ENCODE data around the gene UBE2R2.
"Not testable (repeated sequence)": the region's sequence is repeated elsewhere in the genome, so short reads cannot be mapped to it uniquely, and the experiment has no call there.

UBE2R2 gene

DNA sequence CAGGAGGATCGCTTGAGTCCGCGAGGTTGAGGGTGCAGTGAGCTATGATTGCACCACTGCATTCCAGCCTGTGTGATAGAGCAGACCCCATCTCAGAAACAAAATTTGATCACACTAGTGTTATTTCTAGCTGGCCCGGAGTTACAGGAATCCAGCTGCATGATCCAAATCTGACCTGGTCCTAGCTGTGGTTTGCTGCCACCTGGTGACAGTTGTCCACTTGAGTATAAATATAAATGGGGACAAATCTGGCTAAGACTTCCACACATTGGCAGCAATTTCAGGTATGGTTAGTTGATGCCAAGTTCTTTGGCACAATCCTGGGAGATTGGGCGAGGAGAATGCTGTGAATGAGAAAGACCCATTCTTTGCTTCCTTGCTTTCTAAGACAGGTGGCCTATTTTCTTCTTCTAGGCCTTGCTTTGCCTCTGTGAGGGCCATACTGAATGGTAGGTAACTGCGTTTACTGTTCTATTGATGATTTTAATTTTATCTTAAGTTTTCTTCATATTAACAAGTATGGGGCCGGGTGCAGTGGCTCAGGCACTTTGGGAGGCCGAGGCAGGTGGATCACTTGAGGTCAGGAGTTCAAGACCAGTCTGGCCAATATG lies 35.4 kb downstream of the UBE2R2 start:
- Histone ChIP-seq H3K4me3 (ENCODE audit: low read depth, low read length) (no peak overlapping the region), H3K27me3 (no peaks in the 10 kb centered on the region), H3K36me3 (0 out of 2 replicates have a peak, but pooled peaks cover 2% of the 10 kb centered on the region), H3K9me3 (no peaks in the 10 kb centered on the region), H3K4me1 (peaks cover 8% of the 10 kb centered on the region)
- TF ChIP-seq, protein P1, sequence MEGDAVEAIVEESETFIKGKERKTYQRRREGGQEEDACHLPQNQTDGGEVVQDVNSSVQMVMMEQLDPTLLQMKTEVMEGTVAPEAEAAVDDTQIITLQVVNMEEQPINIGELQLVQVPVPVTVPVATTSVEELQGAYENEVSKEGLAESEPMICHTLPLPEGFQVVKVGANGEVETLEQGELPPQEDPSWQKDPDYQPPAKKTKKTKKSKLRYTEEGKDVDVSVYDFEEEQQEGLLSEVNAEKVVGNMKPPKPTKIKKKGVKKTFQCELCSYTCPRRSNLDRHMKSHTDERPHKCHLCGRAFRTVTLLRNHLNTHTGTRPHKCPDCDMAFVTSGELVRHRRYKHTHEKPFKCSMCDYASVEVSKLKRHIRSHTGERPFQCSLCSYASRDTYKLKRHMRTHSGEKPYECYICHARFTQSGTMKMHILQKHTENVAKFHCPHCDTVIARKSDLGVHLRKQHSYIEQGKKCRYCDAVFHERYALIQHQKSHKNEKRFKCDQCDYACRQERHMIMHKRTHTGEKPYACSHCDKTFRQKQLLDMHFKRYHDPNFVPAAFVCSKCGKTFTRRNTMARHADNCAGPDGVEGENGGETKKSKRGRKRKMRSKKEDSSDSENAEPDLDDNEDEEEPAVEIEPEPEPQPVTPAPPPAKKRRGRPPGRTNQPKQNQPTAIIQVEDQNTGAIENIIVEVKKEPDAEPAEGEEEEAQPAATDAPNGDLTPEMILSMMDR (IDR thresholded peaks at IDR 0.05; ENCODE audit: low read depth, low read length): peak; percentile 84
- DNase-seq: peak; percentile 74

- 0 out of 2 replicates have a peak, but pooled peaks cover 2% of the 10 kb centered on the region for H3K36me3 ChIP-seq
- TF ChIP-seq, protein P1 (IDR thresholded peaks at IDR 0.05; ENCODE audit: low read depth, low read length): no peak
- no peak for DNase-seq
- peaks cover 7% of the 10 kb centered on the region for H3K4me1 ChIP-seq
- no peaks in the 10 kb centered on the region for H3K27me3 ChIP-seq
- H3K4me3 ChIP-seq (ENCODE audit: low read depth, low read length): no peak overlapping the region
- H3K9me3 ChIP-seq: no peaks in the 10 kb centered on the region
Observed at GRCh38 chr9:33856247-33856646, 39.3 kb downstream of the UBE2R2 start.

DNA sequence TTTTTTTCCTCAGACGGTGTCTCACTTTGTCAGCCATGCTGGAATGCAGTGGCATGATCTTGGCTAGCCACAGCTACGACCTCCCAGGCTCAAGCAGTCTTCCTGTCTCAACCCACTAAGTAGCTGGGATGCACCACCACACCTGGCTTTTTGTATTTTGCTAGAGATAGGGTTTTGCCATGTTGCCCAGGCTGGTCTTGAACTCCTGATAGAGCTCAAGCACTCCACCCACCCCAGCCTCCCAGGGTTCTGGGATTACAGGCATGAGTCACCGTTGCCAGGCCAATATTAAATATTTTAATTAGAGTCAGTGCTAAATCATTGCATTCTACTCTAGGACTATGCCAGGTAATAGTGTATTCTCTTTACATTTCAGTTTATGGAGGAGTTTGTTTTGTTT lies 41.5 kb downstream of the UBE2R2 start:
- Histone ChIP-seq H3K36me3 (0 out of 2 replicates have a peak, but pooled peaks cover 2% of the 10 kb centered on the region), H3K9me3 (no peaks in the 10 kb centered on the region), H3K27me3 (no peaks in the 10 kb centered on the region), H3K4me1 (peaks cover 4% of the 10 kb centered on the region; the same call in 1 of the 2 replicates), H3K4me3 (ENCODE audit: low read depth, low read length) (no peak overlapping the region)
- DNase-seq: no peak
- TF ChIP-seq, protein P1 (IDR thresholded peaks at IDR 0.05; ENCODE audit: low read depth, low read length): no peak

DNA sequence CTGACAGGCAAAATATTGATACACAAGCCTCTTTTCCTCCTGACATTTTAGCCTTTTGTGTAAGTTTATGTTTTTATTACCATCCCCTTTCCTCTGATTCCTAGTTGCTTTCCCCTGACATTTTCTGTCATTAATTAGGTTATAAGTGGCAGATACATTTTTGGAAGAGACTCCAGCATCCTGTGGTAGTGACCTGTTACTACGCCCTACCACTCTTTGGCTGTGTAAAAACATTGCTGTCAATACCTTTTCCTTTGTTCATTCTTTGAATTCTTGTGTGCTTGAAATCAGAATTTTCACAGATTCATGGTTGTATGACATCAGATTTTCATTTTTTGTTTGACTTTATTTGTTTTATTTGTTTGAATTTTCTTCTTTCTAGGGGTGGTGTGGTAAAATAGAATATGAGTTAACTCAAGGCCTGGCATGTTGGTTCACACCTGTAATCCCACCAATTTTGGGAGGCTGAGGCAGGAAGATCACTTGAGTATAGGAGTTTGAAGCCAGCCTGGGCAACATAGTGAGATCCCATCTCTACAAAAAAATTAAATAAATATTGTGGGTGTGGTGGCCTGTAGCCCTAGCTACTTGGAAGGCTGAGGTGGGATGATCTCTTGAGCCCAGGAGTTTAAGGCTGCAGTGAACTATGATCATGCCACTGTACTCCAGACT lies 43.4 kb downstream of the UBE2R2 start:
- H3K4me3 ChIP-seq (ENCODE audit: low read depth, low read length): no peak overlapping the region
- no peak for DNase-seq
- TF ChIP-seq, protein P1 (IDR thresholded peaks at IDR 0.05; ENCODE audit: low read depth, low read length): peak; percentile 45
- no peaks in the 10 kb centered on the region for H3K9me3 ChIP-seq
- peaks cover 8% of the 10 kb centered on the region; the same call in 1 of the 2 replicates for H3K36me3 ChIP-seq
- H3K27me3 ChIP-seq: no peaks in the 10 kb centered on the region
- H3K4me1 ChIP-seq: peaks cover 4% of the 10 kb centered on the region; the same call in 1 of the 2 replicates

GRCh38 chr9:33861917-33862453 lies 45.0 kb downstream of the UBE2R2 start:
- no peak overlapping the region for H3K4me3 ChIP-seq (ENCODE audit: low read depth, low read length)
- TF ChIP-seq, protein P1 (IDR thresholded peaks at IDR 0.05; ENCODE audit: low read depth, low read length): no peak
- H3K4me1 ChIP-seq: peaks cover 4% of the 10 kb centered on the region
- H3K9me3 ChIP-seq: no peaks in the 10 kb centered on the region
- peaks cover 5% of the 10 kb centered on the region; the same call in 1 of the 2 replicates for H3K36me3 ChIP-seq
- no peak for DNase-seq
- H3K27me3 ChIP-seq: no peaks in the 10 kb centered on the region

DNA sequence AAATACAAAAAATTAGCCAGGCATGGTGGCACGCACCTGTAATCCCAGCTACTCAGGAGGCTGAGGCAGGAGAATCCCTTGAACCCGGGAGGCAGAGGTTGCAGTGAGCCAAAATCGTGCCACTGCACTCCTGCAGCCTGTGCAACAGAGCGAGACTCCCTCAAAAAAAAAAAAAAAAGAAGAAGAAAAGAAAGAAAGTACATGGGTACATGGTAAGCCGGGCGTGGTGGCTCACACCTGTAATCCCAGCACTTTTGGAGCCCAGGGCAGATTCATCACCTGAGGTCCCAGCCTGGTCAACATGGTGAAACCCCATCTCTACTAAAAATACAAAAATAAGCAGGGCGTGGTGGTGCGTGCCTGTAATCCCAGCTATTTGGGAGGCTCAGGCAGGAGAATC lies 46.1 kb downstream of the UBE2R2 start:
- H3K9me3 ChIP-seq; H3K36me3 ChIP-seq; DNase-seq; H3K4me3 ChIP-seq (ENCODE audit: low read depth, low read length); H3K4me1 ChIP-seq; H3K27me3 ChIP-seq: not testable (repeated sequence)

All from BE2C (cell line).